NCI-H2227 treated with DMSO at 0.1 percent for 48 hours (cell line): Measurements from ENCODE around the gene PIP.
"Not testable (repeated sequence)": the region's sequence is repeated elsewhere in the genome, so short reads cannot be mapped to it uniquely, and the experiment has no call there.

Experiments
- DNase-seq: peaks from one replicate; lab custom pipeline; 2025; lab: John Stamatoyannopoulos, UW

The PIP gene, protein sequence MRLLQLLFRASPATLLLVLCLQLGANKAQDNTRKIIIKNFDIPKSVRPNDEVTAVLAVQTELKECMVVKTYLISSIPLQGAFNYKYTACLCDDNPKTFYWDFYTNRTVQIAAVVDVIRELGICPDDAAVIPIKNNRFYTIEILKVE

DNA sequence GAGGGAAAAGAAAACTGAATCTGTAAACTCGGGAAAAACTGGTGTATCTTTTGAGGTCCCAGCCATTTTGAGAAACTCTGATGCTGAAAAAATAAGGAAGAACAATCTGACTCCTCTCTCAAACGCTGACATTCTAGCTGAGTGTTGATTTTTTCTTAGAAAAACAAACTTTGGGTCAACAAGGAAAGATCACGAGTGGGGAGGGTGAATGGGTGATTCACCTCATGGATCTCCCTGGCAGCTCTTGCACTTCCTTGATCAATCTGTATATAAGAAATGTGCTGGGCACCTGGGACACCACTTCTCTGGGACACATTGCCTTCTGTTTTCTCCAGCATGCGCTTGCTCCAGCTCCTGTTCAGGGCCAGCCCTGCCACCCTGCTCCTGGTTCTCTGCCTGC is at the start of gene PIP:
PIP (plus strand) TSS at position 297 of the 400 bp plus-strand sequence; CDS start at position 337, 40 bp downstream.
- no peak for DNase-seq

DNA sequence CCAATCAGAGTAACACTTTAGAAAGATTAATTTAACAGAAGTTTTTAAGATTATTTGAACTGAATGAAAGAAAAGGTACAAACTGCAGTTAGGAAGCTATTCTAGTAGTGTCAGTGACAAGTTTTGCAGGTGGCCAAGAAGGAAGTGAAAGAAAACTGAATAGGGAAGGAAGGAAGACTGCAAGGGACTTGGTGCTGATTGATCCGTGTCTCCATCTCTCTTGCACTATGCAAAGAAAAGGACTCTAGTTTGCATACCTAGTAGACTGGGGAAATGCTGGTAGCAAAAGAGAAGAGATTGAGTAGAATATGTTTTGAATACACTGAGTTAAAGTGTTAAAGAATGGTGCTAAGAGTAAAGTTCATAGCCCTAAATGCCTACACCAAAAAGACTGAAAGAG is 46.8 kb upstream of the PIP start:
- no peak for DNase-seq

DNA sequence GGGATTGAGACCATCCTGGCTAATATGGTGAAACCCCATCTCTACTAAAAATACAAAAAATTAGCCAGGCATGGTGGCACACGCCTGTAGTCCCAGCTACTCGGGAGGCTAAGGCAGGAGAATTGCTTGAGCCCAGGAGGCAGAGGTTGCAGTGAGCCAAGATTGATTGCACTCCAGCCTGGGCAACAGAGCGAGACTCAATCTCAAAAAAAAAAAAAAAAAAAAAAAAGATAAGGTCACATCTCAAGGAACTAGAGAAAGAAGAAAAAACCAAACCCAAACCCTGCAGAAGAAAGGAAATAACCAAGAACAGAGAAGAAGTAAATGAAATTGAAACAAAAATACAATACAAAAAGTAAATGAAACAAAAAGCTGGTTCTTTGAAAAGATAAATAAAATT is 46.3 kb upstream of the PIP start:
- not testable (repeated sequence) for DNase-seq

DNA sequence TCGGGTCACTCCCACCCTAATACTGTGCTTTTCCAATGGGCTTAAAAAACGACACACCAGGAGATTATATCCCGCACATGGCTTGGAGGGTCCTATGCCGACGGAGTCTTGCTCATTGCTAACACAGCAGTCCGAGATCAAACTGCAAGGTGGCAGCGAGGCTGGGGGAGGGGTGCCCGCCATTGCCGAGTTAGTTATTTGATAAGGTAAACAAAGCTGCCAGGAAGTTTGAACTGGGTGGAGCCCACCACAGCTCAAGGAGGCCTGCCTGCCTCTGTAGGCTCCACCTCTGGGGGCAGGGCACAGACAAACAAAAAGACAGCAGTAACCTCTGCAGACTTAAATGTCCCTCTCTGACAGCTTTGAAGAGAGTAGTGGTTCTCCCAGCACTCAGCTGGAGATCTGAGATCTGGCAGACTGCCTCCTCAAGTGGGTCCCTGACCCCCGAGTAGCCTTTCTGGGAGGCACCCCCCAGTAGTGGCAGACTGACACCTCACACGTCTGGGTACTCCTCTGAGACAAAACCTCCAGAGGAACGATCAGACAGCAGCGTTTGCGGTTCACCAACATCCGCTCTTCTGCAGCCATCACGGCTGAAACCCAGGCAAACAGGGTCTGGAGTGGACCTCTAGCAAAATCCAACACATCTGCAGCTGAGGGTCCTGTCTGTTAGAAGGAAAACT is 43.2 kb upstream of the PIP start:
- not testable (repeated sequence) for DNase-seq

DNA sequence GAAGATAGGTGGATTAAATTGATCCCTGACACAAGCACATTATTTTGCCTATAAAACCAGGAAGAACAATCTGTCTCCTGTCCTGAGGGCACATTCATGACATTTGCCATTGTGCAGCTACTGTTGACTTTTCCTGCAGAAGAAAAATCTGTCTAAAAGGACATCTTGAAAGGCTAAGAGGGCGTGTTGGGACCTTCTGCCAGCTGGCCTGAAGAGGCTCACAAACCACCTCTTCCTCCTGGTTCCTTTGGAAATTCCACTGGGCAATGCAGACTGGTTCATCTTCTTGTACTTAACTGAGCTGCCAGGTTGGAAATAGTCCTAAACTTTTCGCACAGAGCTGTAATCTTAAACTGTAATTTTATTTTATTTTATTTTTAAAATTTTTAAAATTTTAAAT is 35.7 kb upstream of the PIP start:
- no peak for DNase-seq

DNA sequence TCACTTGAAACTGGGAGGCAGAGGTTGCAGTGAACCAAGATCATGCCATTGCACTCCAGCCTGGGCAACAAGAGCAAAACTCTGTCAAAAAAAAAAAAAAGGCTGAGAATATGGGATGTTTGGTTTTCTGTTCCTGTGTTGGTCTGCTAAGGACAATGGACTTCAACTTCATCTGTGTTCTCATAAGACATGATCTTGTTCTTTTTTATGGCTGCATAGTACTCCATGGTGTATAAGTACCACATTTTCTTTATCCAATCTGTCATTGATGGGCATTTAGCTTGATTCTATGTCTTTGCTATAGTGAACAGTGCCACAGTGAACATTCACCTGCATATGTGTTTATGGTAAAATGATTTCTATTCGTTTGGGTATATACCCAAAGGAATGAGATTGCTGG is 32.3 kb upstream of the PIP start:
- DNase-seq, result not testable (repeated sequence)

DNA sequence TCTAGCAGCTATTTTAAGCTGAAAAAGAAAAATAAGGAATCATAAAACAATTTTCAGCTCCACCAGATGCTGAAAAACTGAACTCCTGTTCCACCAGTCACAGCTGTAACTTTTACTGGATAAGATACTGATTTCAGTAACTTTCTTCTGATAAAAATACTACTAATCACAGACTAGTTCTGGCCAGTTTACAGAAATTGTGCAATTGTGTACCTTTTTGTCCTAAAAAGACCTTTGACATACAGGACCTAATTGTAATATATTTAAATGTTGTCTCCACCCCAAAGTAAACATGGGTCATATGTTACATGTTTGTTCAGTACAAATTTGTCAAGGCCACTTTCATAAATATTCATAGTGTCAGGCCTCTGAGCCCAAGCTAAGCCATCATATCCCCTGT is 27.1 kb upstream of the PIP start:
- no peak for DNase-seq

DNA sequence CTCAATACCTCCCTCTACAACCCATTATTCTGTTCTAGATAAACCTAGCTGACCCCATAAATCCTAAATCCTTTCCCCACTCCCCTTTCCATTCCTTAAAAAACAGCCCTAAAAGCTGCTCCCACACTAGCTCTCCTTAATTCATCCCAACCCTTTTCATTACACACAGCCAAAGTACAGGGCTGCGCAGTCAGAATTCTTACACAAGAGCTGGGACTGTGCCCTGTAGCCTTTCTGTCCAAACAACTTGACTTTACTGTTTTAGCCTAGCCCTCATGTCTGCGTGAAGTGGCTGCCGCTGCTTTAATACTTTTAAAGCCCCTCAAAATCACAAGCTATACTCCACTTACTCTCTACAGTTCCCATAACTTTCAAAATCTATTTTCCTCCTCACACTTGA is 23.9 kb upstream of the PIP start:
- not testable (repeated sequence) for DNase-seq

DNA sequence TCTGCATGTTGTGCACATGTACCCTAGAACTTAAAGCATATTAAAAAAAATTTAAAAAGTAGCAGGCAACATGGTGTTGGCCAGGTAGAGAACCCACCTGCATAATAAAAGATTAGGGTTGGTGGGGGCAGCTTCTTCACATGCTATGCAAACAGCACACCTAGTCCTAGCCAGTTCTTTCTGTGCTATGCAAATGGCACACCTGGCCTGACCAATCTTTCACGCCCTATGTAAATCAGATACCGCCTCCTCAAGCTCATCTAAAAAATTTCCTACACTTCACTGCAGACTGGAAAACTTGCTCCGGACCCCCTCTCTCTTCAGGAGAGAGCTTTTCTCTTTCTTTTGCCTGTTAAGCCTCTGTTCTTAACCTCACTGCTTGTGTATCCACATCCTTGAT is 14.5 kb upstream of the PIP start:
- DNase-seq, result no peak

DNA sequence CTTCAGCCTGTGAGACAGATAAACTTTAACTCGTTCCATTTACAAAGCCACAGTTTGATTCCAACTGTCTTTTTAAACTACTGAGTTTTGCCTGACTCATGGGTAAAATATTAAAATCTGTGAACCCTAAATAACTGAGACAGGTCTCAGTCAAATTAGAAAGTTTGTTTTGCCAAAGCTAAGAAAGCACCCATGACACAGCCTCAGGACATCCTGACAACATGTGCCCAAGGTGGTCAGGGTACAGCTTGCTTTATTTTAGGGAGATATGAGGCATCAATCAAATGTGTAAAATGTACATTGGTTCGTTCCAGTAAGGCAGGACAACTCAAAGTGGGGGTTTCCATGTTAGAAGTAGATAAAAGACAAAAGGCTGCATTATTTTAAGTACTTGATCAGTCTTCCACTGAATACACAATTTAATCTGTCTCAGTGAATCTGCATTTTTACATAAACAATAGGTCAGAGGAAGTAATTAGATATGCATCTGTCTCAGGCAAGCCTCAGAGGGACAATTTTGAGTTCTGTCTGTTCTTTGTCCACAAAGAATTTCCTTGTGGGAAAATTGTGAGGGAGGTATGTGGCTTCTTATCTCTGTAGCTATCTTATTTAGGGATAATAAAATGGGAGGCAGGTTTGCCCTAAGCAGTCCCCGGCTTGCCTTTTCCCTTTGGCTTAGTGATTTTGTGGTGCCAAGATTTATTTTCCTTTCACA is 11.0 kb upstream of the PIP start:
- no peak for DNase-seq

DNA sequence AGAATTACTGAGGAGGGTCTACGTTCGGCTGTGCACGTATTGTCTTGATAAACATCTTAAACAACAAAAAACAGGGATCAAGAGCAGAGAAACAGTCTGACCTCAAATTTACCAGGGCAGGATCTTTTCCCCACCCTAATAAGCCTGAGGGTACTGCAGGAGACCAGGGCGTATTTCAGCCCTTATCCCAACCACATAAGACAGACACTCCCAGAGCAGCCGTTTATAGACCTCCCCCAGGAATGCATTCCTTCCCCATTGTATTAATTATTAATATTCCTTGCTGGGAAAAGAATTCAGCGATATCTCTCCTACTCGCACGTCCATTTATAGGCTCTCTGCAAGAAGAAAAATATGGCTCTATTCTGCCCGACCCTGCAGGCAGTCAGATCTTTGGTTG is 8.6 kb upstream of the PIP start:
- not testable (repeated sequence) for DNase-seq

DNA sequence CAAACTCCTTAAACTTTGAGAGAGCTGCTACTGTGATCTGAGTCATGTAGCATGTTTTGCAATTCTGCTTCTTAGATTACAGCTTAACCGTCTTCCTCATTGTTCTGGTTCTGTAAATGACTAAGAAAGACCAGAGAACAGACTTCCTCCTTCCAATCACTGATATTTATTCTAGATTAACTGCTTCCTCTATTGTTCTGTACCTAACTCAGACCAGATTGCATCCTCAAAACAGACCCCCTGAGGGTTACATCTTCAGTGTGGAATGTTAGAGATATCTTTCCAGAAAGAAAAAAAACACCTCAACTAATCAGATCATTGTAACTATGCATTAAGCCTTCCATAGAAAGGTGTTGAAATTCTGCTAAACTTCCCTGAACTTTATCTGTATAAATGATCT is 5.7 kb upstream of the PIP start:
- no peak for DNase-seq

DNA sequence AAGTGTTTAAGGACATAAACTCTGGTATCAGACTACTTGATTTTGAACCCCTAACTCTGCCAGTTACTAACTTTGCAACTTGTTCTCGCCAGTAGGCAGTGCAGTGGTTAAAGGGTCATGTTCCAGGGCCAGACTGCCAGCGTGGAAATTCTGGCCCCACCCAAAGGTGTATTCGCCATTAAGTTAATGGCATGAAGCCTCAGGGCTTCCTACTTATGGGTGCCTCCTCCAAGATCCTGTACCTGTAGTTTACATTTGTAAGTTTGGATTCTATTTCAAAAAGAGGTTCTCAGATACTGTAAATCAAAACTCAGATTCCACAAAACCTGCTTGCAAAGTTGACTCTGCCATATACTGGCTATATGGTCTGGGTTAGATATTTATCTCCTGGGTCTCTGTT is 2.8 kb upstream of the PIP start:
- DNase-seq, result no peak

DNA sequence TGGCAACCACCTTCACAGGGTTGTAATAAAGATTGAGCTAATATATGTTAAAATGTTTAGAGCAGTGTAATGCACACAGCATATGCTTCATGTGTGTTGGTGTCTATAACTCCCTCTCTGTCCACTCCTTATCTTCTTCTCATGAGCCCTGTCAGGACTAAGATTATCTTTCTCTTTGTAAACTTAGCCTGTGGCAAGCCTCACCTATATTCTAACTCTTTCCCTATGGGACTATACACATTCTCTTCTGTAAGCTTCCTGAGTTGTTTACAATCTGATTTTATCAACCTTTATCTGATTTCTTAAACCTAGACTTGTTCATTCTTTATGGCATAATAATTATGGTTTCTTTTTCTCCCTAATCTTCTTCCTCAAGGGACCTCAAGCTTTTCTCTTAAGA is 2.4 kb upstream of the PIP start:
- DNase-seq, result no peak

DNA sequence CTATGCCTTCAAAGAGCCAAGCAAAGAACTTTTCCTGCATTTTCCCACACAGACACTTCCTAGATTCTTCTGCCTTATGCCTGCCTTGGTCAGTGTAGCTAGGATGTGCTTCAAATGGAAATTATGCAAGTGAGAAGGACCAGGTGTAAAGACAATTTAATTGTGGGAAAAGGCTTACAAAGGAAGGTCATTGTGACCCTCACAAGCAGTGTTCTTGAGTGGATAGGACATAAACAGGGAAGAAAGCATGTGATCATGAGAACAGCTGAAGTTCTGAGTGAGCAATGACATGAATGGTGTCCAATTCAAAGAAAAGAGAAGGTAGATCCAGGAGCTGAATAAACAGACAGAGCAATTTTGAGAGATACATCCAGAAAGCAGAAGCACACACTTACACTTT is 1.3 kb upstream of the PIP start:
- DNase-seq, result no peak

DNA sequence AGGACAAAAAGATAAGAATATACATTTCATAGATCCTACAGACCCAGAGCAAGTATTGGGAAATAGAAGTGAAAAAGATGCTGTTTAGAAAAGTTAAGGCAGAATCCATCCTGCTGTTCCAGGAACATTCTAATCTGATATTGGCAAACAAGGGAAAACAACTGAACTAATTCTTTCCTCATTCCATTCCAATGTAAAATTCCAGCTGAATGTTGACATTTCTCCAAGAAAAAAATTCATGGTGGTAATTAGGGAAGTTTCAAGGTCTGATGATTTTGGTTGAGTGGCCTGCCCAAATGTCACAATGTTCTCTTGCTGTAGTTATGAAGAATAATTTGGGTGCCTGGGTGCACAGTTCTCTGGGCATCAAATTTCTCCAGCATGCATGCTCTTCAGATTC is 15.2 kb downstream of the PIP start:
- DNase-seq, result no peak

DNA sequence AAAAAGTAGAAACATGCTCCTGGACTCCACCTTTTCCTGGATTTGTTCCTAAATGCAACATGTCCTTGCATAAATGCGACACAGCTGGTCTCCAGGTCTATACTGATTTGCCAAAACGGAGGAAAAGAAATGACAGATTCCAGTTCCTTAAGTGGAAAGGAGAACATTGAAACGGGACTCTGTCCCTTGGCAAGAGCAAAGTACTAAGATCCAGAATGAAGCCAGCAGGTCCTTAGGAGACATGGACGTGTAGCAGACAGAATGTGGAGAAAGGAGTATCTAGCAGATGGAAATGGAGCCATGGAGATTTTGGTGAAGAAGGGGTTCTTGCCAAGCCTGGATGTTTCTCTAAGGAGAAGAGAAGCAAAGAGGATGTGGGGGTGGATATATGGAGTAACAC is 16.2 kb downstream of the PIP start:
- DNase-seq, result no peak

DNA sequence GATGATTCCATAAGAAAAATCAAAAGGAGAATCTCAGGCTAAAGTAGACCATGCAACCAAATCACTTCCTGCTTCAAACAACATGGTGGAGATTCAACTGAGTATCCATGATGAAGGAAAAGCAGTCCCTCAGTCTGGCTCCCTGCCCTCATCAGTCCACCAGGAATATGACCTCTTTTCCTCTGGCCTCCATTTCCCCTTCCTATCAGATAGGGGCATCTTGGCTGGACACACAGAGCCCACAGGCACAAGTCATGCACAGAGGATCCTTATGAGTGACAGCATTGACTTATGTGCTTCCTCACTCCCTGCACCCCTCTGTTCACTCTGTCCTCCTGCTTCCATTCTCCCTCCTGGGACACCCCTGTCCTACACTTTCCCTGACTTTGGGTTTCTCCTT is 16.8 kb downstream of the PIP start:
- no peak for DNase-seq

DNA sequence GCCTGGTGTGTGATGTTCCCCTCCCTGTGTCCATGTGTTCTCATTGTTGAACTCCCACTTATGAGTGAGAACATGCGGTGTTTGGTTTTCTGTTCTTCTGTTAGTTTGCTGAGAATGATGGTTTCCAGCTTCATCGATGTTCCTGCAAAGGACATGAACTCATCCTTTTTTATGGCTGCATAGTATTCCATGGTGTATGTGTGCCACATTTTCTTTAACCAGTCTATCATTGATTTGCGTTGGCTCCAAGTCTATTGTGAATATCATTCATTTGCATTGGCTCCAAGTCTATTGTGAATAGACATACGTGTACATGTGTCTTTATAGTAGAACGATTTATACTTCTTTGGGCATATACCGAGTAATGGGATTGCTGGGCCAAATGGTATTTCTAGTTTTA is 18.8 kb downstream of the PIP start:
- not testable (repeated sequence) for DNase-seq

DNA sequence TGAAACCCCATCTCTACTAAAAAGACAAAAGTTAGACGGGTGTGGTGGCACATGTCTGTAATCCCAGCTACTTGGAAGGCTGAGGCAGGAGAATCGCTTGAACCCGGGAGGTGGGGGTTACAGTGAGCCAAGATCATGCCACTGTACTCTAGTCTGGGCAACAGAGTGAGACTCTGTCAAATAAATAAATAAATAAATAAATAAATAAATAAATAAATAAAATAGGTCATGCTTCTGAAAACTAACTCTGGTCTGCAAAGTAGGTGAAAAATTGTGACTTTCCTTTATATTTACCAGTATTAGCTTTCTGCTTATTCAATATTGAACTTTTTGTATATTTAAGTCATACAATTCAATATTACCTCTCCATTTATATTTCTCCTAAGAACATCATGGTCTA is 26.7 kb downstream of the PIP start:
- DNase-seq, result not testable (repeated sequence)

DNA sequence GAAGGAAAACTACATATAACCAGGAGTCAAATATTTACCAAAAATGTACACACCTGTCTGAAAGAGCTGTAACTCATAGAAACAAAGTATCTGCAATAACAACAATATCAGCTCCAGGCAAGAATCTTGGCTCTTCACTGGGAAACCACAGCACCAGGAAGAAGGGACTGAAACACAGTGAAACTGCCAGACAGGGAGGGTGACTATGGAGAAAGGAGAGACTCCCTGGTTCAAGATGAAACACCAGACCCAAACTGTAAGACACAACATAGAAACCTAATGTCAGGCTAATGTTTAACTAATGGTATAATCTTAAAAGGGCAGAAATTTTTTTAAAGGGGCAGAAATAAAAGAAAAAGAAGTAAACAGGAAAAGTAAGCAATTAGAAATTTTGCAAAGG is 39.8 kb downstream of the PIP start:
- DNase-seq, result no peak

DNA sequence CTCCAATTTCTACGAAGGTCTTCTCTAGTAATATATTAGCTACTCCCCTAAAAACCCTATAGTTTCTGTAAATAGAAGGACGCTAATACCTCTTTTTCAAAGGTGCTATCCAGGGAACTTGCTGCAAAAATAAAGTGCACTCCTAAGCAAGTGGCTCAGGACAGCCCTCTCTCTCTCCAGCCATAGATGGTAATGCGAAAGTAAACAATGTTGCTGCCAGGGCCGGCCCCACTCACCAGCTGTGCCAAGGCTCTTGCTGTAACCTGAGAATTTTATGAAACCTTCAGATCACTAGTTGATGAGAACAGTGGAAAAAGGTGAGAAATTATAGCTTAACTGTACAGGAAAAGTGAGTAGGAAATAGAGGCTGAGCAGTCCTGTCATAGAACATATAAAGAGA is 40.5 kb downstream of the PIP start:
- no peak for DNase-seq

DNA sequence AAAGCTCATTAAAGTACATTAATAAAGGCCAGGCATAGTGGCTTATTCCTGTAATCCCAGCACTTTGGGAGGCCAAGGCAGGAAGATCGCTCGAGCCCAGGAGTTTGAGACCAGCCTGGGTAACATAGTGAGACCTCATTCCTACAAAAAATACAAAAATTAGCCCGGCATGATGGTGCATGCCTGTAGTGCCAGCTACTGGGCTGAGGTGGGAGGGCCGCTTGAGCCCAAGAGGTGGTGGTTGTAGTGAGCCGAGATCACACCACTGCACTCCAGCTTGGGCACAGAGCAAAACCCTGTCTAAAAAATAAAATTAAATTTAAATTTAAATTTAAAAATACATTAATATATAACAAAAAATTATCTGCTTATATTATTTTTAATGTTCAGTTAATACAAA is 44.3 kb downstream of the PIP start:
- DNase-seq, result no peak
